ENCODE data around the gene TAF1A. TPM values are rescaled to one million over a fixed set of nuclear protein-coding genes. Genes with fewer than 3 reads are reported as not detected.
"Not testable (repeated sequence)": the region's sequence is repeated elsewhere in the genome, so short reads cannot be mapped to it uniquely, and the experiment has no call there.

TAF1A gene
- total and polyA plus RNA-seq, 5 donors from 2014 or later, result 2.8 to 5.9 (median 4.0) TPM

- no peaks in the 10 kb centered on the region for H3K36me3 ChIP-seq (ENCODE audit: control insufficient read depth, insufficient read depth, low read length)
- H3K27me3 ChIP-seq (ENCODE audit: control insufficient read depth, insufficient read depth, low read length), result peaks cover 32% of the 10 kb centered on the region
- peaks cover 75% of the 10 kb centered on the region for H3K27me3 Mint-ChIP-seq
- peaks cover 0 to 5% (median 1%) of the 10 kb centered on the region in 7 donors for H3K9me3 Mint-ChIP-seq
- H3K4me3 ChIP-seq (ENCODE audit: low read depth, low read length), result no peak overlapping the region
- H3K4me1 Mint-ChIP-seq, result peaks cover 2 to 12% (median 6%) of the 10 kb centered on the region in 4 donors
- ATAC-seq (ENCODE audit: low read depth in 2 of 2) (no peak), DNase-seq (no peak)
- no peaks in the 10 kb centered on the region for H3K36me3 Mint-ChIP-seq
- H3K27ac Mint-ChIP-seq, result no peak overlapping the region
- no peak overlapping the region for H3K4me3 Mint-ChIP-seq
- H3K4me1 ChIP-seq (ENCODE audit: control insufficient read depth, insufficient read depth, low read length, poor library complexity, severe bottlenecking), result peaks cover 8% of the 10 kb centered on the region
- peaks cover 0 to 2% of the 10 kb centered on the region in 2 experiments for H3K9me3 ChIP-seq (ENCODE audit: control insufficient read depth in 2 of 2, low read length in 2 of 2)
- H3K27ac ChIP-seq (ENCODE audit: insufficient read depth, low read length, poor library complexity, severe bottlenecking), result no peak overlapping the region
These were observed 23.9 kb upstream of the TAF1A start for GRCh38 chr1:222613627-222614026.

DNA sequence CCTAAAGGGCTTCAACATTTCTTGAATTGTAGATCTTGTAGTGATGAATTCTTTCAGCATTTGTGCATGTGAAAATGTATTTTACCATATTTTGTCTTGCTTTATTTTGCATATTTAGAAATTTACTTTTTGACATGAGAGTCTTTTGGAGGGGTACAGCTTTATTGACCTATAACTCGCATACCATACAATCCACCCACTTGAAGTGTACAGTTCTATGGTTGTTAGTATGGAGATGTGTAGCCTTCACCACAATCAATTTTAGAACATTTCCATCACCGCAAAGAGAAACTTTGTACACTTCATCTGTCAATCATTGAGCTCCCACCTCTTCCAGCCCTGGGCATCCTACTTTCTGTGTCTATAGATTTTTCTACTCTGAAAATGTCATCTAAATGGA, 21.0 kb upstream of the TAF1A start:
- Mint-ChIP-seq H3K4me1 (peaks cover 0 to 5% (median 0%) of the 10 kb centered on the region in 4 donors), H3K4me3 (no peak overlapping the region), H3K36me3 (no peaks in the 10 kb centered on the region), H3K27me3 (peaks cover 59% of the 10 kb centered on the region), H3K9me3 (peaks cover 0 to 5% (median 1%) of the 10 kb centered on the region in 7 donors), H3K27ac (no peak overlapping the region)
- Histone ChIP-seq H3K9me3 (ENCODE audit: control insufficient read depth in 2 of 2, low read length in 2 of 2) (peaks cover 0 to 2% of the 10 kb centered on the region in 2 experiments), H3K27me3 (ENCODE audit: control insufficient read depth, insufficient read depth, low read length) (peaks cover 32% of the 10 kb centered on the region), H3K4me3 (ENCODE audit: low read depth, low read length) (no peak overlapping the region), H3K27ac (ENCODE audit: insufficient read depth, low read length, poor library complexity, severe bottlenecking) (no peak overlapping the region), H3K36me3 (ENCODE audit: control insufficient read depth, insufficient read depth, low read length) (no peaks in the 10 kb centered on the region), H3K4me1 (ENCODE audit: control insufficient read depth, insufficient read depth, low read length, poor library complexity, severe bottlenecking) (no peaks in the 10 kb centered on the region)
- ATAC-seq (ENCODE audit: low read depth in 2 of 2) (no peak), DNase-seq (no peak)

DNA sequence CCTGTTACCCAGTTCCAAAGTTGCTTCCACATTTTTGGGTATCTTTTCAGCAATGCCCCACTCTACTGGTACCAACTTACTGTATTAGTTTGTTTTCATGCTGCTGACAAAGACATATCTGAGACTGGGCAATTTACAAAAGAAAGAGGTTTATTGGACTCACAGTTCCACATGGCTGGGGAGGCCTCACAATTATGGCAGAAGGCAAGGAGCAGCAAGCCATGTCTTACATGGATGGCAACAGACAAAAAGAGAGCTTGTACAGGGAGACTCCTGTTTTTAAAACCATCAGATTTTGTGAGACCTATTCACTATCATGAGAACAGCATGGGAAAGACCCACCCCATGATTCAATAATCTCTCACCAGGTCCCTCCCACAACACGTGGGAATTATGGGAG, 19.4 kb upstream of the TAF1A start:
- not testable (repeated sequence) for H3K4me3 ChIP-seq (ENCODE audit: low read depth, low read length); H3K36me3 ChIP-seq (ENCODE audit: control insufficient read depth, insufficient read depth, low read length); H3K9me3 Mint-ChIP-seq; H3K36me3 Mint-ChIP-seq; H3K4me1 Mint-ChIP-seq; H3K9me3 ChIP-seq (ENCODE audit: control insufficient read depth in 2 of 2, low read length in 2 of 2); H3K4me1 ChIP-seq (ENCODE audit: control insufficient read depth, insufficient read depth, low read length, poor library complexity, severe bottlenecking); H3K4me3 Mint-ChIP-seq; H3K27ac ChIP-seq (ENCODE audit: insufficient read depth, low read length, poor library complexity, severe bottlenecking); DNase-seq; ATAC-seq (ENCODE audit: low read depth in 2 of 2)
- H3K27me3 Mint-ChIP-seq, result peaks cover 44% of the 10 kb centered on the region
- H3K27me3 ChIP-seq (ENCODE audit: control insufficient read depth, insufficient read depth, low read length), result peaks cover 18% of the 10 kb centered on the region
- H3K27ac Mint-ChIP-seq, result peak overlapping the region in 1 of 3 donors; percentile 39

DNA sequence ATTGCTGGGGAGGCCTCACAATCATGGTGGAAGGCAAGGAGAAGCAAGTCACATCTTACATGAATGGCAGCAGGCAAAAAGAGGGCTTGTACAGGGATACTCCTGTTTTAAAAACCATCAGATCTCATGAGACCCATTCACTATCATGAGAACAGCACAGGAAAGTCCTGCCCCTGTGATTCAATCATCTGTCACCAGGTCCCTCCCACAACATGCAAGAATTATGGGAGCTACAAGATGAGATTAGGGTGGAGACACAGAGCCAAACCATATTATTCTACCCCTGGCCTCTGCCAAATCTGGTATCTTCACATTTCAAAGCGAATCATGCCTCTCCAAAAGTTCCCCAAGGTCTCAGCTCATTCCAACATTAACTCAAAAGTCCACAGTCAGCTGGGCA, 17.0 kb upstream of the TAF1A start:
- no peak for ATAC-seq (ENCODE audit: low read depth in 2 of 2)
- H3K36me3 Mint-ChIP-seq, result no peaks in the 10 kb centered on the region

DNA sequence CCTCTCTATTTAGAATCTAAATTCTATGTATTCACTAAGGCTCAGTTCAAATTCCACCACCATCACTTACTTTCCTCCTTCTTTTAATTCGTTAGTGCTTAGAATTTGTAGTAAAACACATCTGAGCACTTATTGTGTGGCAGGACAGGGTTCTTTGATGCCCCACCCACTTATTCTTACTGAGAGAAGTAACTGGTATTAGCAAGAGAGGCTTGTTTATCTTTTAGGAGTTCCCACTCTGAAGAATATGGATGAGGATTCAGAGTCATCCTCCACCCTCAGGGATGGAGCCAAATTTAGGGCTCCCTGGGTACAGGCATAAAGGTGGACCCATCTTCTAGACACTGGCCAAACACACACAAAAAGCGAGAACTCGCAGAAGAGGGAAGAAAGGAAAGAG, 11.5 kb upstream of the TAF1A start:
- H3K4me1 Mint-ChIP-seq, result no peaks in the 10 kb centered on the region
- no peak overlapping the region for H3K27ac ChIP-seq (ENCODE audit: insufficient read depth, low read length, poor library complexity, severe bottlenecking)

More for the DNA sequence above, 17.0 kb upstream of the TAF1A start:
- no peak overlapping the region for H3K27ac ChIP-seq (ENCODE audit: insufficient read depth, low read length, poor library complexity, severe bottlenecking)
- no peaks in the 10 kb centered on the region for H3K4me1 ChIP-seq (ENCODE audit: control insufficient read depth, insufficient read depth, low read length, poor library complexity, severe bottlenecking)
- no peak overlapping the region for H3K4me3 Mint-ChIP-seq
- DNase-seq, result no peak
- no peak overlapping the region for H3K27ac Mint-ChIP-seq
- H3K9me3 ChIP-seq (ENCODE audit: control insufficient read depth in 2 of 2, low read length in 2 of 2), result no peaks in the 10 kb centered on the region
- H3K36me3 ChIP-seq (ENCODE audit: control insufficient read depth, insufficient read depth, low read length), result no peaks in the 10 kb centered on the region
- H3K27me3 ChIP-seq (ENCODE audit: control insufficient read depth, insufficient read depth, low read length), result no peaks in the 10 kb centered on the region
- H3K27me3 Mint-ChIP-seq, result peaks cover 24% of the 10 kb centered on the region
- peaks cover 0 to 3% (median 2%) of the 10 kb centered on the region in 7 donors for H3K9me3 Mint-ChIP-seq
- H3K4me1 Mint-ChIP-seq, result peaks cover 0 to 5% (median 0%) of the 10 kb centered on the region in 4 donors
- no peak overlapping the region for H3K4me3 ChIP-seq (ENCODE audit: low read depth, low read length)

GRCh38 chr1:222600281-222600680, 10.5 kb upstream of the TAF1A start:
- no peaks in the 10 kb centered on the region for H3K4me1 ChIP-seq (ENCODE audit: control insufficient read depth, insufficient read depth, low read length, poor library complexity, severe bottlenecking)
- Mint-ChIP-seq H3K4me1 (no peaks in the 10 kb centered on the region), H3K27ac (no peak overlapping the region), H3K36me3 (no peaks in the 10 kb centered on the region), H3K9me3 (peaks cover 0 to 2% (median 0%) of the 10 kb centered on the region in 7 donors), H3K4me3 (no peak overlapping the region), H3K27me3 (peaks cover 30% of the 10 kb centered on the region)
- no peak overlapping the region for H3K27ac ChIP-seq (ENCODE audit: insufficient read depth, low read length, poor library complexity, severe bottlenecking)
- H3K4me3 ChIP-seq (ENCODE audit: low read depth, low read length), result no peak overlapping the region
- no peaks in the 10 kb centered on the region for H3K9me3 ChIP-seq (ENCODE audit: control insufficient read depth in 2 of 2, low read length in 2 of 2)
- H3K36me3 ChIP-seq (ENCODE audit: control insufficient read depth, insufficient read depth, low read length), result no peaks in the 10 kb centered on the region
- ATAC-seq (ENCODE audit: low read depth in 2 of 2) (no peak), DNase-seq (no peak)
- H3K27me3 ChIP-seq (ENCODE audit: control insufficient read depth, insufficient read depth, low read length), result peaks cover 7% of the 10 kb centered on the region

More for the DNA sequence above, 11.5 kb upstream of the TAF1A start:
- Mint-ChIP-seq H3K36me3 (no peaks in the 10 kb centered on the region), H3K4me3 (no peak overlapping the region), H3K27ac (no peak overlapping the region), H3K27me3 (peaks cover 30% of the 10 kb centered on the region), H3K9me3 (peaks cover 0 to 2% (median 0%) of the 10 kb centered on the region in 7 donors)
- ATAC-seq (ENCODE audit: low read depth in 2 of 2) (no peak), DNase-seq (no peak)
- H3K27me3 ChIP-seq (ENCODE audit: control insufficient read depth, insufficient read depth, low read length), result peaks cover 7% of the 10 kb centered on the region
- H3K9me3 ChIP-seq (ENCODE audit: control insufficient read depth in 2 of 2, low read length in 2 of 2), result no peaks in the 10 kb centered on the region
- H3K4me3 ChIP-seq (ENCODE audit: low read depth, low read length), result no peak overlapping the region
- no peaks in the 10 kb centered on the region for H3K4me1 ChIP-seq (ENCODE audit: control insufficient read depth, insufficient read depth, low read length, poor library complexity, severe bottlenecking)
- H3K36me3 ChIP-seq (ENCODE audit: control insufficient read depth, insufficient read depth, low read length), result no peaks in the 10 kb centered on the region

- peaks cover 0 to 2% (median 0%) of the 10 kb centered on the region in 7 donors for H3K9me3 Mint-ChIP-seq
- H3K4me1 ChIP-seq (ENCODE audit: control insufficient read depth, insufficient read depth, low read length, poor library complexity, severe bottlenecking), result no peaks in the 10 kb centered on the region
- H3K4me1 Mint-ChIP-seq, result peaks cover 0 to 6% (median 2%) of the 10 kb centered on the region in 4 donors
- no peak overlapping the region for H3K27ac Mint-ChIP-seq
- H3K27me3 ChIP-seq (ENCODE audit: control insufficient read depth, insufficient read depth, low read length), result peaks cover 7% of the 10 kb centered on the region
- H3K4me3 ChIP-seq (ENCODE audit: low read depth, low read length), result no peak overlapping the region
- H3K36me3 ChIP-seq (ENCODE audit: control insufficient read depth, insufficient read depth, low read length), result no peaks in the 10 kb centered on the region
- DNase-seq, result no peak
- no peak overlapping the region for H3K27ac ChIP-seq (ENCODE audit: insufficient read depth, low read length, poor library complexity, severe bottlenecking)
- no peaks in the 10 kb centered on the region for H3K9me3 ChIP-seq (ENCODE audit: control insufficient read depth in 2 of 2, low read length in 2 of 2)
- no peak for ATAC-seq (ENCODE audit: low read depth in 2 of 2)
- H3K36me3 Mint-ChIP-seq, result no peaks in the 10 kb centered on the region
- H3K4me3 Mint-ChIP-seq, result no peak overlapping the region
- H3K27me3 Mint-ChIP-seq, result peaks cover 39% of the 10 kb centered on the region
These were observed 7.0 kb upstream of the TAF1A start for GRCh38 chr1:222596696-222597095.

DNA sequence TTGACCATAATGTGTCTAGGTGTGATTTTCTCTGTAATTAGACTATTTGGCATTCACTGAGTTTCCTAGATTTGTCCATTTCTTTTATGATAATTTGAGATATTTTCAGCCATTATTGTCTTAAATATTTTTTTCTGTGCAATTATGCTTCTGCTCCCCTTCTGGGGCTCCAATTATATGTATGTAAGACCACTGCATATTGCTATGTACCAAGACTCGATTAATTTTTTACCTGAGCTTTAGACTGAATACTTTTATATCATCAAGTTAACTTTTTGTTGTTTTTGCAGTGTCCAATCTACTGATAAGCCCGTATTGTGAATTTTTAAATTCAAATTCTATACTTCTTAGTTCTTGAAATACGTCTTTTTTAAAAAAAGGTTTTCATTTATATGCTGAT, 5.1 kb upstream of the TAF1A start:
- Mint-ChIP-seq H3K36me3 (peaks cover under 1% of the 10 kb centered on the region), H3K4me3 (no peak overlapping the region), H3K27me3 (peaks cover 26% of the 10 kb centered on the region), H3K9me3 (peaks cover 0 to 2% (median 0%) of the 10 kb centered on the region in 7 donors), H3K4me1 (peaks cover 6 to 14% (median 10%) of the 10 kb centered on the region in 4 donors), H3K27ac (no peak overlapping the region)
- no peak overlapping the region for H3K27ac ChIP-seq (ENCODE audit: insufficient read depth, low read length, poor library complexity, severe bottlenecking)
- DNase-seq (no peak), ATAC-seq (ENCODE audit: low read depth in 2 of 2) (no peak)
- H3K4me1 ChIP-seq (ENCODE audit: control insufficient read depth, insufficient read depth, low read length, poor library complexity, severe bottlenecking), result peaks cover 7% of the 10 kb centered on the region
- no peaks in the 10 kb centered on the region for H3K36me3 ChIP-seq (ENCODE audit: control insufficient read depth, insufficient read depth, low read length)
- H3K4me3 ChIP-seq (ENCODE audit: low read depth, low read length), result no peak overlapping the region
- peaks cover 7% of the 10 kb centered on the region for H3K27me3 ChIP-seq (ENCODE audit: control insufficient read depth, insufficient read depth, low read length)
- no peaks in the 10 kb centered on the region for H3K9me3 ChIP-seq (ENCODE audit: control insufficient read depth in 2 of 2, low read length in 2 of 2)
